Uterus (tissue), 2 donors: ENCODE results near the gene IGSF1.

Experiments
- CTCF ChIP-seq, 4 experiments: fragments of 200-600 bp in 2 of 4; fragments of 450-650 bp in 2 of 4; sonication (generic) in 2 of 4; IDR thresholded peaks; one replicate each; pipeline ENCODE4 v1.5.1; 2016 to 2019; ENCODE audit warnings: antibody characterized with exemption in 4 of 4, mild to moderate bottlenecking in 2 of 4, moderate library complexity in 1 of 4
- POLR2A ChIP-seq, 2 donors: fragments of 450-650 bp; IDR thresholded peaks; one replicate each; pipeline ENCODE4 v1.6.1; 2016; ENCODE audit warnings: antibody characterized with exemption in 2 of 2, mild to moderate bottlenecking in 1 of 2, moderate library complexity in 1 of 2

GRCh38 chrX:131332331-131332730 lies 43.2 kb upstream of the IGSF1 start:
- TF ChIP-seq CTCF (IDR thresholded peaks at IDR 0.05) (no peak), POLR2A (IDR thresholded peaks at IDR 0.05) (no peak)
